OCI-LY3 (cell line): ENCODE data around the gene FBXO46.
"Not testable (repeated sequence)": the region's sequence is repeated elsewhere in the genome, so short reads cannot be mapped to it uniquely, and the experiment has no call there.

ENCODE experiments used
- H2AFZ ChIP-seq: fragments of 200-600, 300-600 bp; shearing (Covaris generic); 2 replicates; pipeline ENCODE4 v1.6.0; 2014; ENCODE audit warnings: antibody characterized with exemption, low read depth, low read length
- H3K27ac ChIP-seq: fragments of 200-600, 300-600 bp; sonication (generic); 2 replicates; pipeline ENCODE4 v1.5.1; 2014; ENCODE audit warnings: mild to moderate bottlenecking, low read length, moderate library complexity, mixed read lengths
- H3K27me3 ChIP-seq: fragments of 200-600, 300-600 bp; sonication (generic); 2 replicates; pipeline ENCODE4 v1.6.1; 2014; ENCODE audit warnings: low read depth, low read length, mixed read lengths
- H3K36me3 ChIP-seq: fragments of 200-600, 300-600 bp; sonication (generic); replicated peaks from 2 replicates; pipeline ENCODE3; 2014; ENCODE audit warnings: low read depth, low read length, mixed read lengths
- H3K4me1 ChIP-seq: fragments of 300-600, 200-600 bp; sonication (generic); 2 replicates; pipeline ENCODE4 v1.6.1; 2014; ENCODE audit warnings: low read length, mixed read lengths
- H3K4me2 ChIP-seq: fragments of 200-600, 300-600 bp; sonication (generic); 2 replicates; pipeline ENCODE4 v1.6.1; 2014; ENCODE audit warnings: low read length, mixed read lengths
- H3K4me3 ChIP-seq: fragments of 300-600, 200-600 bp; sonication (generic); 2 replicates; pipeline ENCODE4 v1.5.1; 2014; ENCODE audit warnings: antibody characterized with exemption, mild to moderate bottlenecking, low read length, moderate library complexity
- H3K79me2 ChIP-seq: fragments of 300-600, 200-600 bp; shearing (Covaris generic); 2 replicates; pipeline ENCODE4 v1.6.1; 2014; ENCODE audit warnings: mild to moderate bottlenecking, low read length, mixed read lengths
- H3K9ac ChIP-seq: fragments of 300-600, 200-600 bp; shearing (Covaris generic); 2 replicates; pipeline ENCODE4 v1.6.0; 2014; ENCODE audit warnings: mild to moderate bottlenecking, low read length, moderate library complexity
- H3K9me3 ChIP-seq: fragments of 200-600, 300-600 bp; shearing (Covaris generic); 2 replicates; pipeline ENCODE4 v1.6.1; 2014; ENCODE audit warnings: low read length, mixed read lengths; ENCODE audit not compliant: insufficient read depth
- H4K20me1 ChIP-seq: fragments of 200-600, 300-600 bp; sonication (generic); 2 replicates; pipeline ENCODE4 v1.6.1; 2016; ENCODE audit warnings: low read length, mixed read lengths; ENCODE audit not compliant: insufficient read depth
- CTCF ChIP-seq: fragments of 200-600, 300-600 bp; sonication (generic); IDR thresholded peaks from 2 replicates; pipeline ENCODE4 v1.5.1; 2014; ENCODE audit warnings: antibody characterized with exemption, low read length, low read depth
- EZH2phosphoT487 ChIP-seq: fragments of 200-600 bp; shearing (Covaris generic); IDR thresholded peaks from 2 replicates; pipeline ENCODE4 v1.6.1; 2018; ENCODE audit warnings: antibody characterized with exemption, mixed run types, low read depth

The FBXO46 gene

GRCh38 chr19:45754323-45754722, 23.6 kb upstream of the FBXO46 start:
- Histone ChIP-seq H3K4me2 (no peak overlapping the region), H3K36me3 (no peaks in the 10 kb centered on the region), H3K27me3 (no peaks in the 10 kb centered on the region), H3K4me3 (no peak overlapping the region), H3K9me3 (no peaks in the 10 kb centered on the region), H2AFZ (no peak overlapping the region), H3K27ac (no peak overlapping the region), H3K79me2 (no peaks in the 10 kb centered on the region), H3K4me1 (no peaks in the 10 kb centered on the region), H3K9ac (no peak overlapping the region), H4K20me1 (no peaks in the 10 kb centered on the region)
- TF ChIP-seq CTCF (no peak), EZH2phosphoT487 (no peak)

GRCh38 chr19:45753548-45753947, 22.9 kb upstream of the FBXO46 start:
- Histone ChIP-seq H3K4me2 (no peak overlapping the region), H3K4me1 (no peaks in the 10 kb centered on the region), H3K4me3 (no peak overlapping the region), H3K27ac (no peak overlapping the region), H3K9ac (no peak overlapping the region), H3K36me3 (no peaks in the 10 kb centered on the region), H3K9me3 (no peaks in the 10 kb centered on the region), H3K79me2 (no peaks in the 10 kb centered on the region), H2AFZ (peak overlapping the region; percentile 52; the same call in 1 of the 2 replicates), H4K20me1 (no peaks in the 10 kb centered on the region), H3K27me3 (no peaks in the 10 kb centered on the region)
- TF ChIP-seq CTCF: peak; percentile 20; the same call in 1 of the 2 replicates
- TF ChIP-seq EZH2phosphoT487: no peak

- Histone ChIP-seq H3K4me2 (no peak overlapping the region), H3K27me3 (no peaks in the 10 kb centered on the region), H2AFZ (no peak overlapping the region), H3K9ac (no peak overlapping the region), H3K4me3 (no peak overlapping the region), H3K4me1 (no peaks in the 10 kb centered on the region), H3K36me3 (no peaks in the 10 kb centered on the region), H3K79me2 (no peaks in the 10 kb centered on the region), H4K20me1 (no peaks in the 10 kb centered on the region), H3K9me3 (no peaks in the 10 kb centered on the region), H3K27ac (no peak overlapping the region)
- TF ChIP-seq CTCF: no peak
- TF ChIP-seq EZH2phosphoT487: no peak
These were observed 21.9 kb upstream of the FBXO46 start for GRCh38 chr19:45752639-45753038.

GRCh38 chr19:45751483-45751882, 20.8 kb upstream of the FBXO46 start:
- not testable (repeated sequence) for H3K9ac ChIP-seq, H3K9me3 ChIP-seq, H3K4me1 ChIP-seq

GRCh38 chr19:45747513-45747912, 16.8 kb upstream of the FBXO46 start:
- no peak overlapping the region for H3K4me3 ChIP-seq
- H3K9ac ChIP-seq: no peak overlapping the region
- H3K4me2 ChIP-seq: no peak overlapping the region
- no peaks in the 10 kb centered on the region for H3K79me2 ChIP-seq
- TF ChIP-seq EZH2phosphoT487 (no peak), CTCF (no peak)
- H2AFZ ChIP-seq: no peak overlapping the region
- H3K27ac ChIP-seq: no peak overlapping the region
- no peaks in the 10 kb centered on the region for H4K20me1 ChIP-seq
- peaks cover 12% of the 10 kb centered on the region for H3K27me3 ChIP-seq
- H3K36me3 ChIP-seq: no peaks in the 10 kb centered on the region
- H3K9me3 ChIP-seq: no peaks in the 10 kb centered on the region
- no peaks in the 10 kb centered on the region for H3K4me1 ChIP-seq

More at GRCh38 chr19:45751483-45751882, 20.8 kb upstream of the FBXO46 start:
- not testable (repeated sequence) for H3K27me3 ChIP-seq, H3K4me3 ChIP-seq, H3K36me3 ChIP-seq, H3K4me2 ChIP-seq, H4K20me1 ChIP-seq, H3K79me2 ChIP-seq, H2AFZ ChIP-seq, H3K27ac ChIP-seq
